Neural progenitor cell (in vitro differentiated cells): ENCODE data around the gene VTCN1.

Experiments used
- EZH2phosphoT487 ChIP-seq: fragments of 200-600 bp; sonication (generic); IDR thresholded peaks from 2 replicates; pipeline ENCODE4 v1.6.1; 2017; ENCODE audit warnings: antibody characterized with exemption
- TF ChIP-seq, protein P1 (sequence below): fragments of 200-600 bp; sonication (generic); IDR thresholded peaks from 2 replicates; pipeline ENCODE4 v1.5.1; 2017; ENCODE audit warnings: antibody characterized with exemption, mild to moderate bottlenecking

DNA sequence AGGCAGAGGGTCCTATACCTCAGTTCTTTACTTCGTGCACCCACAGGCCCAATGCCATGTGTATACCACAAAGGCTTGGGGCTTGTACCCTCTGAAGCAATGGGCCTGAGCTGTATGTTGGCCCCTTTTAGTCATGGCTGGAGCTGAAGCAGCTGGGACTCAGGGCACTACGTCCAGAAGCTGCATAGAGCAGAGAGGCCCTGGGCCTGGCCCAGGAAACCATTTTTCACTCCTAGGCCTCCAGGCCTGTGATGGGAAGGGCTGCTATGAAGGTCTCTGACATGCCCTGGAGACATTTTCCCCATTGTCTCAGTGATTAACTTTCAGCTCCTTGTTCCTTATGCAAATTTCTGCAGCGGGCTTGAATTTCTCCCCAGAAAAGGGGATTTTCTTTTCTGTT is 48.1 kb upstream of the VTCN1 start:
- TF ChIP-seq, protein P1, sequence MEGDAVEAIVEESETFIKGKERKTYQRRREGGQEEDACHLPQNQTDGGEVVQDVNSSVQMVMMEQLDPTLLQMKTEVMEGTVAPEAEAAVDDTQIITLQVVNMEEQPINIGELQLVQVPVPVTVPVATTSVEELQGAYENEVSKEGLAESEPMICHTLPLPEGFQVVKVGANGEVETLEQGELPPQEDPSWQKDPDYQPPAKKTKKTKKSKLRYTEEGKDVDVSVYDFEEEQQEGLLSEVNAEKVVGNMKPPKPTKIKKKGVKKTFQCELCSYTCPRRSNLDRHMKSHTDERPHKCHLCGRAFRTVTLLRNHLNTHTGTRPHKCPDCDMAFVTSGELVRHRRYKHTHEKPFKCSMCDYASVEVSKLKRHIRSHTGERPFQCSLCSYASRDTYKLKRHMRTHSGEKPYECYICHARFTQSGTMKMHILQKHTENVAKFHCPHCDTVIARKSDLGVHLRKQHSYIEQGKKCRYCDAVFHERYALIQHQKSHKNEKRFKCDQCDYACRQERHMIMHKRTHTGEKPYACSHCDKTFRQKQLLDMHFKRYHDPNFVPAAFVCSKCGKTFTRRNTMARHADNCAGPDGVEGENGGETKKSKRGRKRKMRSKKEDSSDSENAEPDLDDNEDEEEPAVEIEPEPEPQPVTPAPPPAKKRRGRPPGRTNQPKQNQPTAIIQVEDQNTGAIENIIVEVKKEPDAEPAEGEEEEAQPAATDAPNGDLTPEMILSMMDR = no peak
- TF ChIP-seq EZH2phosphoT487 = no peak
